Stimulated activated CD4-positive, alpha-beta T cell treated with anti-CD3 and anti-CD28 coated beads, Interleukin-4, amount 100 ng/mL, for 24 hours (primary cell): ENCODE data around the gene GRIFIN.

Experiments
- DNase-seq: peaks from one replicate; pipeline ENCODE4 v3.0.0-alpha.2; 2020

GRIFIN gene

GRCh38 chr7:2432910-2433712, 43.1 kb downstream of the GRIFIN start:
- DNase-seq, result no peak

GRCh38 chr7:2431260-2431867, 44.8 kb downstream of the GRIFIN start:
- DNase-seq, result peak; percentile 39

GRCh38 chr7:2425749-2426148, 50.4 kb downstream of the GRIFIN start:
- DNase-seq, result no peak
